BLaER1 treated with 17β-estradiol and CSF1 and Interleukin-3, amounts not matched to agents 10 nM and 100 nM (cell line): ENCODE measurements around the gene PITPNM1.
"Not testable (repeated sequence)": the region's sequence is repeated elsewhere in the genome, so short reads cannot be mapped to it uniquely, and the experiment has no call there.

Experiments
- H3K27ac ChIP-seq, 11 experiments: shearing (Covaris generic); formaldehyde crosslinking; 2 replicates each; pipeline ENCODE4 v1.8.1; 2022
- H3K27me3 ChIP-seq, 11 experiments: shearing (Covaris generic); formaldehyde crosslinking; 2 replicates each; pipeline ENCODE4 v1.8.1; 2022
- H3K36me3 ChIP-seq, 11 experiments: shearing (Covaris generic); formaldehyde crosslinking; 2 replicates each; pipeline ENCODE4 v1.8.1; 2022
- H3K4me1 ChIP-seq, 10 experiments: shearing (Covaris generic); formaldehyde crosslinking; 2 replicates each; pipeline ENCODE4 v1.8.1; 2022
- H3K4me2 ChIP-seq, 11 experiments: shearing (Covaris generic); formaldehyde crosslinking; 2 replicates each; pipeline ENCODE4 v1.8.1; 2022
- H3K4me3 ChIP-seq, 10 experiments: shearing (Covaris generic); formaldehyde crosslinking; 2 replicates each; pipeline ENCODE4 v1.8.1; 2022
- H3K9ac ChIP-seq, 11 experiments: shearing (Covaris generic); formaldehyde crosslinking; 2 replicates each; pipeline ENCODE4 v1.8.1; 2022
- H3K9me3 ChIP-seq, 11 experiments: shearing (Covaris generic); formaldehyde crosslinking; replicated peaks in 1 of 11; 2 replicates each; pipeline ENCODE4 v1.8.1; 2022
- H4K20me1 ChIP-seq, 11 experiments: shearing (Covaris generic); formaldehyde crosslinking; 2 replicates each; pipeline ENCODE4 v1.8.1; 2022
- Cebpa-rat ChIP-seq, 11 experiments: shearing (Covaris generic); IDR thresholded peaks; 2 replicates each; pipeline ENCODE4 v1.8.1; 2022

Gene PITPNM1

GRCh38 chr11:67489885-67490726 is 15.1 kb downstream of the PITPNM1 start:
- TF ChIP-seq Cebpa-rat (IDR thresholded peaks at IDR 0.05), result no peak
- Histone ChIP-seq H3K9me3 (no peaks in the 10 kb centered on the region), H3K4me2 (no peak overlapping the region), H3K27ac (no peak overlapping the region), H3K9ac (no peak overlapping the region), H3K4me3 (no peak overlapping the region), H4K20me1 (peaks cover 24 to 98% (median 77%) of the 10 kb centered on the region in 11 experiments; a peak in 21 of 22 replicates), H3K36me3 (peaks cover 73 to 91% (median 83%) of the 10 kb centered on the region in 11 experiments), H3K4me1 (peaks cover 16 to 25% (median 19%) of the 10 kb centered on the region in 10 experiments), H3K27me3 (no peaks in the 10 kb centered on the region)

- Histone ChIP-seq H3K36me3 (peaks cover 72 to 85% (median 79%) of the 10 kb centered on the region in 11 experiments), H3K4me1 (peaks cover 23 to 32% (median 27%) of the 10 kb centered on the region in 10 experiments), H3K9me3 (no peaks in the 10 kb centered on the region), H4K20me1 (peaks cover 28 to 95% (median 77%) of the 10 kb centered on the region in 11 experiments; a peak in 21 of 22 replicates), H3K27me3 (no peaks in the 10 kb centered on the region), H3K27ac (no peak overlapping the region), H3K4me2 (no peak overlapping the region), H3K4me3 (no peak overlapping the region), H3K9ac (peak overlapping the region in 1 of 11 experiments; percentile 6; a peak in 1 of 22 replicates)
- no peak for TF ChIP-seq Cebpa-rat (IDR thresholded peaks at IDR 0.05)
Measured at GRCh38 chr11:67489203-67489884, 15.8 kb downstream of the PITPNM1 start.

- H3K9me3 ChIP-seq, result no peaks in the 10 kb centered on the region
- H3K4me1 ChIP-seq, result peaks cover 45 to 51% (median 47%) of the 10 kb centered on the region in 10 experiments
- TF ChIP-seq Cebpa-rat (IDR thresholded peaks at IDR 0.05), result no peak
- no peaks in the 10 kb centered on the region for H3K27me3 ChIP-seq
- H3K9ac ChIP-seq, result no peak overlapping the region; a peak in 2 of 22 replicates
- H3K36me3 ChIP-seq, result peaks cover 50 to 58% (median 53%) of the 10 kb centered on the region in 11 experiments
- H4K20me1 ChIP-seq, result peaks cover 19 to 80% (median 63%) of the 10 kb centered on the region in 11 experiments; a peak in 21 of 22 replicates
- peak overlapping the region; percentile 91 to 100 (median 97) for H3K4me2 ChIP-seq
- H3K27ac ChIP-seq, result peak overlapping the region in 2 of 11 experiments; percentile 1 to 4; a peak in 1 of 22 replicates
- H3K4me3 ChIP-seq, result 0 out of 20 replicates have a peak overlapping the region, but pooled peaks of 1 of the 10 experiments have one; percentile 33
Measured at GRCh38 chr11:67486481-67487195, 18.5 kb downstream of the PITPNM1 start.

- peak overlapping the region in 1 of 11 experiments; percentile 1; a peak in 1 of 22 replicates for H3K27ac ChIP-seq
- peak overlapping the region in 1 of 10 experiments; percentile 33; a peak in 1 of 20 replicates for H3K4me3 ChIP-seq
- H3K4me1 ChIP-seq, result peaks cover 45 to 51% (median 48%) of the 10 kb centered on the region in 10 experiments
- H3K4me2 ChIP-seq, result peak overlapping the region; percentile 91 to 100 (median 97)
- not testable (repeated sequence) for H3K27me3 ChIP-seq, H3K9ac ChIP-seq, H3K9me3 ChIP-seq
- peaks cover 43 to 51% (median 46%) of the 10 kb centered on the region in 11 experiments for H3K36me3 ChIP-seq
- peaks cover 19 to 73% (median 56%) of the 10 kb centered on the region in 11 experiments; a peak in 21 of 22 replicates for H4K20me1 ChIP-seq
Measured at GRCh38 chr11:67485873-67486361, 19.2 kb downstream of the PITPNM1 start.

GRCh38 chr11:67484847-67485311 is 20.3 kb downstream of the PITPNM1 start:
- TF ChIP-seq Cebpa-rat (IDR thresholded peaks at IDR 0.05), result no peak
- peaks cover 19 to 62% (median 45%) of the 10 kb centered on the region in 11 experiments; a peak in 21 of 22 replicates for H4K20me1 ChIP-seq
- no peaks in the 10 kb centered on the region for H3K27me3 ChIP-seq
- H3K9me3 ChIP-seq, result no peaks in the 10 kb centered on the region
- peak overlapping the region; percentile 79 to 93 (median 84); a peak in 21 of 22 replicates for H3K9ac ChIP-seq
- H3K4me2 ChIP-seq, result peak overlapping the region; percentile 91 to 100 (median 97)
- peaks cover 45 to 51% (median 48%) of the 10 kb centered on the region in 10 experiments for H3K4me1 ChIP-seq
- H3K4me3 ChIP-seq, result peak overlapping the region; percentile 60 to 78 (median 67); a peak in 19 of 20 replicates
- H3K36me3 ChIP-seq, result peaks cover 32 to 40% (median 35%) of the 10 kb centered on the region in 11 experiments
- peak overlapping the region in 10 of 11 experiments; percentile 16 to 95 (median 90); a peak in 20 of 22 replicates for H3K27ac ChIP-seq

- Histone ChIP-seq H4K20me1 (peaks cover 19 to 54% (median 37%) of the 10 kb centered on the region in 11 experiments; a peak in 20 of 22 replicates), H3K9me3 (no peaks in the 10 kb centered on the region), H3K27me3 (no peaks in the 10 kb centered on the region), H3K4me3 (peak overlapping the region; percentile 60 to 78 (median 67)), H3K9ac (peak overlapping the region; percentile 79 to 93 (median 84)), H3K27ac (peak overlapping the region; percentile 72 to 95 (median 89); a peak in 21 of 22 replicates), H3K4me1 (peaks cover 45 to 51% (median 48%) of the 10 kb centered on the region in 10 experiments), H3K4me2 (peak overlapping the region; percentile 91 to 100 (median 97)), H3K36me3 (peaks cover 24 to 32% (median 27%) of the 10 kb centered on the region in 11 experiments)
- no peak for TF ChIP-seq Cebpa-rat (IDR thresholded peaks at IDR 0.05)
Measured at GRCh38 chr11:67483831-67484665, 21.1 kb downstream of the PITPNM1 start.
